ENCODE results near the gene AOPEP.

AOPEP gene

GRCh38 chr9:94785215-94786169 is 59.0 kb downstream of the AOPEP start:
- DNase-seq (ENCODE audit: insufficient read length, low spot score) (no peak), FAIRE-seq (no peak)

DNA sequence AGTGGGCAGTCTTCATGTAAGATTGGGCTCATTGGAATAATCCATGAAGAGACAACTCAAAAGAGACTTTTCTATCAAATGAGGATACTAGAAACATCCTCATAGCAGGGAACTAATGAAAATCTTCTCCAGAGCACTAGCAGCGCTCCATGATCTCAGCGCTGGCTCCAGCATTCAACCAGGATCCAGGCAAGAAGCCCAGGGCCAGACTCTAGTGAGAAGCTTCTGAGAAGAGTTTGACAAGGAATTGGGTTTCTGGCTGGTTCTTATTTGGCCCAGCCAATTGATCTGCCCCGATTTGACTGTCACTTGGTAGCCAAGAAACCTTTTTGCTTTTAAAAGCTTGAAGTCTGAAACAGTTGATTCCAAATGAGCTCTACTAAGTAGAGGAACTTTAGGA is 60.1 kb downstream of the AOPEP start:
- DNase-seq (ENCODE audit: insufficient read length, low spot score), result no peak
- FAIRE-seq, result no peak

DNA sequence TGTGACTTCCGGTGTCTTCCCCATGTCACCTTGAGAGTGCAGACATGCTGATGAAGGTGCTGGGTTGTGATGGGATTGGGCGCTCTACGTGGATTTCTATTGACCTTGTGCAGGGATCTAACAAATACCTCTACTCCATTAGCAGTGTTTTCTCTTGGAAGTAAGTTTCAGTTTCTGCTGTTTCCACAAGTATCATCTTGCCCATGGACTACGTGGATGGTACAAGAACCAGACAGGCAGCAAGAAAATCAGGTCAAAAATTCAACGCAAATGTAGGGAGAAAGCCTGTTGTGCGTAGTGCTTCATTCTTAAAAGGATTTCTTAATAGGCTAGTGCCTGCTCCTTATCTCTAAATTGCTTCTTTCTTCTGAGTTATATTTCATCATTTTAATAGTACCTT is 60.8 kb downstream of the AOPEP start:
- DNase-seq (ENCODE audit: insufficient read length, low spot score) (no peak), FAIRE-seq (no peak)

GRCh38 chr9:94788570-94789105 is 62.1 kb downstream of the AOPEP start:
- FAIRE-seq (no peak), DNase-seq (ENCODE audit: insufficient read length, low spot score) (no peak)

DNA sequence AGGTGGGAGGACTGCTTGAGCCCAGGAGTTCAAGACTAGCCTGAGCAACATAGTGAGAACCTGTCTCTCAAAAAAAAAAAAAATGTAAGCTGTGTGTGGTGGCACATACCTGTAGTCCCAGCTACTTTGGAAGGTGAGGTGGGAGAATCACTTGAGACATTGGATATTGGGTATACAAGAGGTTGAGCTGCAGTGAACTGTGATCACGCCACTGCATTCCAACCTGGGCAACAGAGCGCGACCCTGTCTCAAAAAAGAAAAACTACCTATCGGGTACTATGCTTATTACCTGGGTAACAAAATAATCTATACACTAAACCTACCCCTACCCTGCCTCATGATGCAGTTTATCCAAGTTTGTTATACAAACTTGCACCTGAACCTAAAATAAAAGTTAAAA is 64.9 kb downstream of the AOPEP start:
- no peak for FAIRE-seq

DNA sequence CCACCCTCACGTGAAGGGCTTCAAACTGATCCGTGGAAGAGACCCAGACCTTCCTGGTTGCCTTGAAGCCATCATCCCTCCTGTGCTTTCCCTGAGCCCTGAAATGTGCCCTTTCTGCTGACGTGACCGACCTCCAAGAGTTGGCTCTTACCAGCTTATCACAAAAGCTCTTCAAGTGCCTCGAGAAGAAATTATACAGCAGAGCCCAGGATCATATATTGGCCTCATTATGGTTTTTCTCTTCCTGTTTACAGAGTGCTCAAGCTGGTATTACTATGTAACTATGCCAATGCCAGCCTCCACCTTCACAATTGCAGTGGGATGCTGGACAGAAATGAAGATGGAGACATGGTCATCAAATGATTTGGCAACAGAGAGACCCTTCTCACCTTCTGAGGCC is 66.0 kb downstream of the AOPEP start:
- DNase-seq (ENCODE audit: insufficient read length, low spot score), result no peak
- FAIRE-seq, result no peak

More for the DNA sequence above, 64.9 kb downstream of the AOPEP start:
- no peak for DNase-seq (ENCODE audit: insufficient read length, low spot score)

- no peak for DNase-seq (ENCODE audit: insufficient read length, low spot score)
- FAIRE-seq, result no peak
Observed at GRCh38 chr9:94794476-94795167, 68.1 kb downstream of the AOPEP start.

- FAIRE-seq (no peak), DNase-seq (ENCODE audit: insufficient read length, low spot score) (no peak)
Observed at GRCh38 chr9:94796687-94797086, 70.2 kb downstream of the AOPEP start.

- no peak for DNase-seq (ENCODE audit: insufficient read length, low spot score)
- FAIRE-seq, result no peak
Observed at GRCh38 chr9:94798201-94798600, 71.7 kb downstream of the AOPEP start.

- no peak for FAIRE-seq
- DNase-seq (ENCODE audit: insufficient read length, low spot score), result no peak
Observed at GRCh38 chr9:94798708-94799107, 72.2 kb downstream of the AOPEP start.

- no peak for FAIRE-seq
Observed at GRCh38 chr9:94799578-94800264, 73.2 kb downstream of the AOPEP start.

DNA sequence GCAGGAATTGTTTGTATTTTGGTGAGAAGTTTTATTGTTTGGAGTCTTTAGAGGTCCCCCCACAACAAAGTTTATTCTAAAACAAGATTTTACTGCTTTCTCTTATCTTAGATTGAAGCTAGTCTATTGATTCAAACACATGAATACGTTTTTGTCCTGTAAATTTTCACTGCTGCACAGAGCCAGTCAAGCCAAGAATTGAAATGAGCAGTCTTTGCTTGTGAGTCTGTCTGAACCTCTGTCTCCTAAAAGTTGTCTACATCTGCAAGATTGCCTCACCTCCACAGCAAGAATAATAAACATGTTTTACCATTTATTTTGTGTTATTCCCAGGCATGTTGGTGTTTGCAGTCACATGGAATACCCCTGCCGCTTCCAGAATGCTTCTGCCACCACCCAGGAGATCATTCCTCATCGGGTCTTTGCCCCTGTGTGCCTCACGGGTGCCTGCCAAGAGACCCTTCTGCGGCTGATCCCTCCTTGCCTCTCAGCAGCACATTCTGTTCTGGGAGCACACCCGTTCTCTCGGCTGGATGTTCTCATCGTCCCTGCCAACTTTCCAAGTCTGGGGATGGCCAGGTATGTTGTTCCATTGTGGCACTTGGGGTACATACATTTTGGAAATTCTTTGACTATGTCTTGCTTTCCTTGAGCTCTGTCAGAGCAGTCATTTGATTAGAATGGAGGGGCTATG is 74.1 kb downstream of the AOPEP start:
- FAIRE-seq (no peak), DNase-seq (ENCODE audit: insufficient read length, low spot score) (no peak)

More at GRCh38 chr9:94799578-94800264, 73.2 kb downstream of the AOPEP start:
- DNase-seq (ENCODE audit: insufficient read length, low spot score), result no peak

DNA sequence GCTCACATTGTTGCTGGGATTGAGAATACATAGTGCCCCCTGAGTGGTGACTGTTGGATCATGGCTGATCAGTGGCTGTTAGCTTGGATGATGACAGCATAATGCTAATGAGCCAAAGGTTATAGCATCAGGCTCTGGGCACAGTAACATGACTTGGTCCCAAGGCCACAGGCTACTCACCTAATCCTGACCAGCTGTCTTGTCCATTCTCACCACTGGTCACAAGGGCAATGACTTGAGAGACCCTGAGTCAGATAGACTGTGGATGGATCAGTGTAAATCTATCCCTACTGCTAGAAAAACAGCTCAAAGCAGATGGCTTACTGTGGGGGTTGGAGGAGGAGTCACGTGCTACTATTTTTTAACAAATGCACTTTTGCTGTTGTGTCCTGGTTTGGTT is 74.7 kb downstream of the AOPEP start:
- FAIRE-seq, result no peak
- DNase-seq (ENCODE audit: insufficient read length, low spot score), result no peak

- DNase-seq (ENCODE audit: insufficient read length, low spot score) (no peak), FAIRE-seq (no peak)
Observed at GRCh38 chr9:94801681-94802080, 75.2 kb downstream of the AOPEP start.

GRCh38 chr9:94802251-94802650 is 75.8 kb downstream of the AOPEP start:
- DNase-seq (ENCODE audit: insufficient read length, low spot score), result no peak
- FAIRE-seq, result no peak

DNA sequence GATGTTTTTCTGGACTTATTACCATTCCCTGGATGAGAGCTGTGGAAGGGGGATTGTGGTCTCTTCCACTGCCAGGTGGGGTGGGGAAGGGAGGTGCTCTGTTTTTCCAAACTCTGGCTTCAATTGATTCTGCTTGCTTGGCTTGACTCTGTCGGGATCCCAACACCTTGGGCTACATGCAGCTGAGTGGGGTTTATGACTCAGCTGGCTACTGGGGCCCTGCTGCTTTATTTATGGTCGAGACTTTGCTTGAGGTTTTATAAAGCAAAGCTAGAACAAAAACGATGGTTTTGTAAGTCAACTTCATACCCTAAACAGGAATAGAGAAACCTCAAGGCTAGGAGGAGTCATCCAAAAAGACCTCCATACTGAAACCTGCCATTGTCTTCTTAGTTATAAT is 76.3 kb downstream of the AOPEP start:
- FAIRE-seq (peak; percentile 37), DNase-seq (ENCODE audit: insufficient read length, low spot score) (peak; percentile 39)

GRCh38 chr9:94804316-94804715 is 77.8 kb downstream of the AOPEP start:
- FAIRE-seq (no peak), DNase-seq (ENCODE audit: insufficient read length, low spot score) (no peak)

DNA sequence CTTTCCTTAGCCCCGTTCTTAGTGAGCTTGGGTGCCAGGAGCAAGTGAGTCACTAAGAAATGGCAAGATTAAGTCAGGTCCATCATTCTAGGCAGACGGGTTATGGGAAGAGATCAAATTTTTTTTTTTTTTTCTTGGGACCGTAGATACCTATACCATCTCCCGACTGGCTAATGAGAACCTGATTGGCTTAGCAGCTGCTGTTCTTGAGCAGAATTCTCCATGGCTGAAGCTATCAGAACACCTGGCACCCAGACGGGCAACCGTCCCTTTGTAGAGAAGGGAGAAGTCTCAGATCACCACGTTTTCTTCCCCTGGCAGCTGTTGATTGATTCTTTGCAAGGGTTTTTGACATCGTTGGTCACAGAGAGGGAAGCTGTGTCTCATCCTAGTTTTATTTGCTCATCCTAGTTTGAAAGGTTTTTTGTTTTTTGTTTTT is 78.6 kb downstream of the AOPEP start:
- DNase-seq (ENCODE audit: insufficient read length, low spot score), result no peak
- FAIRE-seq, result no peak

- FAIRE-seq (peak; percentile 14), DNase-seq (ENCODE audit: insufficient read length, low spot score) (no peak)
Observed at GRCh38 chr9:94805585-94805984, 79.1 kb downstream of the AOPEP start.

DNA sequence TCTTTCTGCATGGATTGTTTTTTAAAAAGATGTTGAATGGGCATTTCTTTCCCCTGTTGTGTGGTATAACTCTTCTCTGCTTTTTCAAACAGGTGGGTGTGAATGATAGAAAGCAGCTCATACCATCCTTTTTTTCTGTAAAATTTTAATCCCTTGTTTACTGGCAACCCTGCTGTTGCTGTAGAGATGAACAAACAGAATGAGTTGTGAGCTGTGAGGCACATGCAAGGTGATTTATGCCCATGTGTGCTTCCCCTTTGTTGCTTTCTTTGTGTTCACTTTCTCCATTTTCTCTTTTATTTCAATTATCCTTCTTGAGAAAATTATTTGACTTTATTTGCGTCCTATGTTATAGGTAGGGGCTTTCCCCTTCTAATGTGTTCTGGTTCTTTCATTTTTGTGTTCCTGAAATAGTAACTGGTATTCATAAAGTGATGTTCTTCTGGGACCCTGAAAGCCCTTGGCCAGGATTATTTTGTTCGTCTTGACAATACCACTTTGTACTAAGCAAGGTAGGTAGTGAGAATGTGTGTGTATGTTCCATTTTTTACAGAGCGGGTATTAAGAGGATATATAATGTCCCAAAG is 79.9 kb downstream of the AOPEP start:
- DNase-seq (ENCODE audit: insufficient read length, low spot score), result no peak
- FAIRE-seq, result peak; percentile 60
